K562 (cell line): ENCODE results near the gene RALGPS1.

Experiments used
- HBP1 ChIP-seq: fragments of 450-650 bp; formaldehyde crosslinking; IDR thresholded peaks from 2 replicates; pipeline ENCODE4 v1.4.0; 2022; ENCODE audit warnings: missing genetic modification characterization
- IRF2 ChIP-seq: sonication (generic); formaldehyde crosslinking; IDR thresholded peaks from 2 replicates; pipeline ENCODE4 v1.8.1; 2022; ENCODE audit warnings: mild to moderate bottlenecking, missing genetic modification reagents
- POLR2A ChIP-seq: fragments of 450-650 bp; conservative IDR thresholded peaks from 2 replicates; pipeline ENCODE4 v1.6.1; 2016
- ZNF217 ChIP-seq: sonication (generic); formaldehyde crosslinking; IDR thresholded peaks from 2 replicates; pipeline ENCODE4 v1.8.0; 2022; ENCODE audit warnings: mild to moderate bottlenecking, missing genetic modification reagents
- ZNF561 ChIP-seq: fragments of 450-650 bp; formaldehyde crosslinking; conservative IDR thresholded peaks from 2 replicates; pipeline ENCODE4 v1.4.0; 2020; ENCODE audit warnings: mild to moderate bottlenecking, moderate library complexity

DNA sequence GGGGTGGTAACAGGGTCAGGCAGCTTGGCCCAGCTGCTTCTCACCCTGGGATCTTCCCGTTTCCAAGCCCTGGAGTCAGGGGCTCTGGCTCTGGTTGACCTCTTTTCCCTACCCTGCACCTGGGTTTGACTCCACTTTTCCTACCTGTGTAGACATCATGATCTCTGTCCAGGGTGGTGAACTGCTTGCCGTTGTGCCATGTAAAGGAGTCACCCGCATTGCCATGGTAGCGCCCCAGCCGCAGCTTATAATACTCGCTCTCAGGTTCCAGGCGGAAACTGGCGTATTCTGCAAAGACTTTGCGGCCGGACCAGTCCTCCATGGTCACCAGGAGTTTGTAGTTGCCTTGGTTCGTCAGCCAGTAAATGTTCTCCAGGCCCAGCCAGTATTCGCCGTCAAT is 176.9 kb downstream of the RALGPS1 start:
- no peak for TF ChIP-seq HBP1 (CRISPR knock-in tag)
- no peak for TF ChIP-seq ZNF217 (CRISPR knock-in tag)
- TF ChIP-seq POLR2A = no peak
- TF ChIP-seq ZNF561 (CRISPR knock-in tag) = no peak
- TF ChIP-seq IRF2 = no peak
